Left colon (tissue), 2 donors: ENCODE results near the gene TFDP1. TPM values are rescaled to one million over a fixed set of nuclear protein-coding genes. Genes with fewer than 3 reads are reported as not detected.

Experiments used
- ATAC-seq: fragments of 200-7000 bp; cut with Tn5 transposase; one replicate; pipeline ENCODE4 v1.9.1; 2020; ENCODE audit warnings: mild to moderate bottlenecking, moderate library complexity
- DNase-seq, 2 donors: peaks; one replicate each; pipeline ENCODE4 v3.0.0-alpha.2; 2020
- intact Hi-C, 2 donors: fragments of 100-400 bp; cut with DNase I in 1 of 2; cut with micrococcal nuclease in 1 of 2; formaldehyde crosslinking; loops; one replicate each; pipeline versions ENCODE4 v1.11.2 to v1.14.0; 2022; cut with DNase I, micrococcal nuclease
- total RNA-seq, 2 donors: library from RNA; stranded (reverse); fragmentation: NEBNext Ultra II Directional; extraction: Animal tissue kit (Norgen Biotek cat#: 25700); gene quantifications; one replicate each; pipeline ENCODE4 v1.2.1, GENCODE V29; 2021
- donor health status: DM: no; HTN: no; CAD: no.
- donor health status: DM: yes; HTN: yes; CAD: no.

The TFDP1 gene
- total RNA-seq, 2 donors from 2014 or later = 61.1 to 72.6 TPM

- peak in 1 of 2 donors; percentile 1 for DNase-seq
- no peak for ATAC-seq
- intact Hi-C loops = no loop called here
Observed at GRCh38 chr13:113638173-113638746, 53.7 kb downstream of the TFDP1 start.

- ATAC-seq (no peak), DNase-seq (peak in 1 of 2 donors; percentile 0)
- intact Hi-C loops = no loop called here
Observed at GRCh38 chr13:113638806-113639205, 54.3 kb downstream of the TFDP1 start.

GRCh38 chr13:113639616-113640262, 55.2 kb downstream of the TFDP1 start:
- intact Hi-C loops = no loop called here
- no peak for ATAC-seq
- DNase-seq = peak in 1 of 2 donors; percentile 3

GRCh38 chr13:113641426-113641825, 56.9 kb downstream of the TFDP1 start:
- intact Hi-C loops = no loop called here
- DNase-seq (peak in 1 of 2 donors; percentile 2), ATAC-seq (no peak)

GRCh38 chr13:113642563-113642962, 58.0 kb downstream of the TFDP1 start:
- intact Hi-C loops = no loop called here
- no peak for ATAC-seq
- DNase-seq = no peak

GRCh38 chr13:113643593-113643992, 59.0 kb downstream of the TFDP1 start:
- intact Hi-C loops = no loop called here
- ATAC-seq = no peak
- DNase-seq = no peak

GRCh38 chr13:113644800-113645199, 60.2 kb downstream of the TFDP1 start:
- intact Hi-C loops = no loop called here
- ATAC-seq (no peak), DNase-seq (no peak)

- intact Hi-C loops = no loop called here
- ATAC-seq (peak; percentile 6), DNase-seq (peak in 1 of 2 donors; percentile 4)
Observed at GRCh38 chr13:113645329-113645728, 60.8 kb downstream of the TFDP1 start.

- intact Hi-C loops = no loop called here
- ATAC-seq (peak; percentile 71), DNase-seq (peak; percentile 64)
Observed at GRCh38 chr13:113646376-113646775, 61.8 kb downstream of the TFDP1 start.

GRCh38 chr13:113646921-113647340, 62.4 kb downstream of the TFDP1 start:
- ATAC-seq = no peak
- intact Hi-C loops = no loop called here
- DNase-seq = no peak

GRCh38 chr13:113647351-113648215, 63.0 kb downstream of the TFDP1 start:
- peak; percentile 88 for ATAC-seq
- intact Hi-C loops = no loop called here

GRCh38 chr13:113648216-113648610, 63.7 kb downstream of the TFDP1 start:
- ATAC-seq = no peak
- DNase-seq = peak in 1 of 2 donors; percentile 12
- intact Hi-C loops = no loop called here

More at GRCh38 chr13:113647351-113648215, 63.0 kb downstream of the TFDP1 start:
- peak; percentile 94 to 96 for DNase-seq

GRCh38 chr13:113649212-113649611, 64.7 kb downstream of the TFDP1 start:
- peak in 1 of 2 donors; percentile 2 for DNase-seq

GRCh38 chr13:113650275-113650674, 65.7 kb downstream of the TFDP1 start:
- intact Hi-C loops = no loop called here
- ATAC-seq = no peak
- peak in 1 of 2 donors; percentile 1 for DNase-seq

More at GRCh38 chr13:113649212-113649611, 64.7 kb downstream of the TFDP1 start:
- ATAC-seq = no peak
- intact Hi-C loops = no loop called here

GRCh38 chr13:113650731-113651148, 66.2 kb downstream of the TFDP1 start:
- intact Hi-C loops = no loop called here
- DNase-seq (peak in 1 of 2 donors; percentile 0), ATAC-seq (no peak)

- no peak for ATAC-seq
- intact Hi-C loops = no loop called here
- peak in 1 of 2 donors; percentile 6 for DNase-seq
Observed at GRCh38 chr13:113651511-113652403, 67.2 kb downstream of the TFDP1 start.

GRCh38 chr13:113652404-113653263, 68.1 kb downstream of the TFDP1 start:
- DNase-seq (peak in 1 of 2 donors; percentile 2), ATAC-seq (no peak)
- intact Hi-C loops = no loop called here
